ENCODE data around the gene HDAC7. TPM values are rescaled to one million over a fixed set of nuclear protein-coding genes. Genes with fewer than 3 reads are reported as not detected.

Gene HDAC7
- total RNA-seq, 1 donor from 2014 or later = 67.9 TPM

DNA sequence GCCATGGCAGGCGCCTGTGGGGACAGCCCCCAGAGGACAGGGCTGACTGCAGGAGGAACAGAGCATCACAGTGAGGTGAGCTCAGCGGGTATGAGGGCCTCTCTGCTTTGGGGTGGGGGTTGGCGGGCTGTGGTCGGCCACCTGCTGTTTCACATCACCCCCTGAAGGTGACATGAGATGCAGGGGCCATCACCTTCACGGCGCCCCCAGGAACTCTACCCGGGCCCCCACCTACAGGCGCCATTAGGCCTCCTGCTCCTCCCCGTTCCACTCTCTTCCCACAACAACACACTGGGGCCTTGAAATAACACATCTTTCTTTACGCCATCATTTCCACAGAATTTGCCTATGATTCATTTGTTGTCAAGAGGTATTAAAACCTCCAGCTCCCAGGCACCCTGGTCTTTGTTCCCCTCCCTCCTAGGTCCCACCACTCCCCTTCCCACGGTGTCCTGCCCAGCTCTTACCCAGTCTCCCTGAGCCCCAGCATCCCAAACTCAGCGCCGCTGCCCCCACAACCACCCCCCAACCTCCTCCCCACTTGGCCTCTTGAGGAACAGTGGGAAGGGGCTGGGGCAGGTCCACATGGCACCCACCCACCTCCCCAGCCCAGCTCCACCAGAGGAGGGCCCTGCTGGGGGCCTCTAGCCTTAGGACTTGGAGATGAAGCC is 12.7 kb upstream of the HDAC7 start:
- Mint-ChIP-seq H3K4me3 (ENCODE audit: unreplicated experiment) (no peak overlapping the region), H3K36me3 (ENCODE audit: unreplicated experiment) (no peaks in the 10 kb centered on the region), H3K27me3 (ENCODE audit: unreplicated experiment) (peaks cover 3% of the 10 kb centered on the region), H3K27ac (ENCODE audit: unreplicated experiment) (no peak overlapping the region), H3K4me1 (ENCODE audit: low read depth, unreplicated experiment) (peaks cover 14% of the 10 kb centered on the region), H3K9me3 (ENCODE audit: unreplicated experiment) (peaks cover 6% of the 10 kb centered on the region)
- TF ChIP-seq, protein P1, sequence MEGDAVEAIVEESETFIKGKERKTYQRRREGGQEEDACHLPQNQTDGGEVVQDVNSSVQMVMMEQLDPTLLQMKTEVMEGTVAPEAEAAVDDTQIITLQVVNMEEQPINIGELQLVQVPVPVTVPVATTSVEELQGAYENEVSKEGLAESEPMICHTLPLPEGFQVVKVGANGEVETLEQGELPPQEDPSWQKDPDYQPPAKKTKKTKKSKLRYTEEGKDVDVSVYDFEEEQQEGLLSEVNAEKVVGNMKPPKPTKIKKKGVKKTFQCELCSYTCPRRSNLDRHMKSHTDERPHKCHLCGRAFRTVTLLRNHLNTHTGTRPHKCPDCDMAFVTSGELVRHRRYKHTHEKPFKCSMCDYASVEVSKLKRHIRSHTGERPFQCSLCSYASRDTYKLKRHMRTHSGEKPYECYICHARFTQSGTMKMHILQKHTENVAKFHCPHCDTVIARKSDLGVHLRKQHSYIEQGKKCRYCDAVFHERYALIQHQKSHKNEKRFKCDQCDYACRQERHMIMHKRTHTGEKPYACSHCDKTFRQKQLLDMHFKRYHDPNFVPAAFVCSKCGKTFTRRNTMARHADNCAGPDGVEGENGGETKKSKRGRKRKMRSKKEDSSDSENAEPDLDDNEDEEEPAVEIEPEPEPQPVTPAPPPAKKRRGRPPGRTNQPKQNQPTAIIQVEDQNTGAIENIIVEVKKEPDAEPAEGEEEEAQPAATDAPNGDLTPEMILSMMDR (IDR thresholded peaks at IDR 0.05; ENCODE audit: partially characterized antibody, unreplicated experiment) = no peak
- DNase-seq = no peak

DNA sequence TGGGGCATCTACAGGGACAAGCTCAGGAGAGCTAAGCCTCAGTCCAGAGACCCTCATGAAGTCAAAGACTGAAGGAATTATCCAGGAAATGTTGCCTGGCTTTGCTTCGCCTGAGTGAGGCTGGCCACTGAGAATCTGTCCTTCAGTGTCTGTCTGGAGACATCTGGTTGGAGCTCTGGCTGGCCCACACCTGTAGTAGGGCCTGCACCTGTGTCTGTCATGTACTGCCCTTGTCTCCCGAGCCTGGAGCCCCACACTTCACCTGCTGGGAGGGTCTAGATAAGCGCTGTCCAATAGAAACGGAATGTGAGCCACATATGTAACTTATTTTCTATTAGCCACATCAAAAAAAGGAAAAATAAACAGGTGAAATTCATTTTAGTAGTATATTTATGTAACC is 9.9 kb upstream of the HDAC7 start:
- no peaks in the 10 kb centered on the region for H3K27me3 Mint-ChIP-seq (ENCODE audit: unreplicated experiment)
- TF ChIP-seq, protein P1 (IDR thresholded peaks at IDR 0.05; ENCODE audit: partially characterized antibody, unreplicated experiment) = no peak
- H3K4me1 Mint-ChIP-seq (ENCODE audit: low read depth, unreplicated experiment) = peaks cover 14% of the 10 kb centered on the region
- H3K9me3 Mint-ChIP-seq (ENCODE audit: unreplicated experiment) = peaks cover 5% of the 10 kb centered on the region
- no peak overlapping the region for H3K27ac Mint-ChIP-seq (ENCODE audit: unreplicated experiment)
- no peak overlapping the region for H3K4me3 Mint-ChIP-seq (ENCODE audit: unreplicated experiment)
- no peak for DNase-seq
- H3K36me3 Mint-ChIP-seq (ENCODE audit: unreplicated experiment) = no peaks in the 10 kb centered on the region

DNA sequence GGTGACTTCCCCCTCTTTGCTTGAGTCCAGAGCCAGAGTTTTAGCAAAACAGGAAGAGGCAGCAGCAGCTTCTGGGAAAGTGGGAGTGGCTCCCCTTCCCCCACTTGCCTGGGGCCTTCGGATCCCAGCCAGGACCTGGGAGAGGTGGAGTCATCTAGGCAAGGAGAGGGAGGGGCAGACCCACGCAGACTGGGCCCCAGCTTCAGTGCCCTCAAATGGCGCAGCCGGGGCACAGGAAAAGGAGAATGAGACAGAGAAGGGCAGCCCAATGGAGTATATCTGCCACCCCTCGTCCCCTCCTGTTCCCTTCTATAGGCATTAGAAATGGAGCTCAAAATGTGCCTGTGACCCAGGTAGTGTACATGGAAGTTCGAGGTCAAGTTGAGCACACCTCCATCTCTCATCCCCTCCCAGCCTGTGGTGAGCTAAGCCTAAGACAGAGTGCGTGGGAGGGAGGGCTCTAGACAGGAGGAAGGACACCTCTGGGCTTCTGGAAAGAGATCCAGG is 9.3 kb upstream of the HDAC7 start:
- Mint-ChIP-seq H3K36me3 (ENCODE audit: unreplicated experiment) (no peaks in the 10 kb centered on the region), H3K27ac (ENCODE audit: unreplicated experiment) (no peak overlapping the region), H3K4me3 (ENCODE audit: unreplicated experiment) (no peak overlapping the region), H3K27me3 (ENCODE audit: unreplicated experiment) (no peaks in the 10 kb centered on the region), H3K9me3 (ENCODE audit: unreplicated experiment) (peaks cover 5% of the 10 kb centered on the region), H3K4me1 (ENCODE audit: low read depth, unreplicated experiment) (peaks cover 14% of the 10 kb centered on the region)
- no peak for DNase-seq
- TF ChIP-seq, protein P1 (IDR thresholded peaks at IDR 0.05; ENCODE audit: partially characterized antibody, unreplicated experiment) = no peak

DNA sequence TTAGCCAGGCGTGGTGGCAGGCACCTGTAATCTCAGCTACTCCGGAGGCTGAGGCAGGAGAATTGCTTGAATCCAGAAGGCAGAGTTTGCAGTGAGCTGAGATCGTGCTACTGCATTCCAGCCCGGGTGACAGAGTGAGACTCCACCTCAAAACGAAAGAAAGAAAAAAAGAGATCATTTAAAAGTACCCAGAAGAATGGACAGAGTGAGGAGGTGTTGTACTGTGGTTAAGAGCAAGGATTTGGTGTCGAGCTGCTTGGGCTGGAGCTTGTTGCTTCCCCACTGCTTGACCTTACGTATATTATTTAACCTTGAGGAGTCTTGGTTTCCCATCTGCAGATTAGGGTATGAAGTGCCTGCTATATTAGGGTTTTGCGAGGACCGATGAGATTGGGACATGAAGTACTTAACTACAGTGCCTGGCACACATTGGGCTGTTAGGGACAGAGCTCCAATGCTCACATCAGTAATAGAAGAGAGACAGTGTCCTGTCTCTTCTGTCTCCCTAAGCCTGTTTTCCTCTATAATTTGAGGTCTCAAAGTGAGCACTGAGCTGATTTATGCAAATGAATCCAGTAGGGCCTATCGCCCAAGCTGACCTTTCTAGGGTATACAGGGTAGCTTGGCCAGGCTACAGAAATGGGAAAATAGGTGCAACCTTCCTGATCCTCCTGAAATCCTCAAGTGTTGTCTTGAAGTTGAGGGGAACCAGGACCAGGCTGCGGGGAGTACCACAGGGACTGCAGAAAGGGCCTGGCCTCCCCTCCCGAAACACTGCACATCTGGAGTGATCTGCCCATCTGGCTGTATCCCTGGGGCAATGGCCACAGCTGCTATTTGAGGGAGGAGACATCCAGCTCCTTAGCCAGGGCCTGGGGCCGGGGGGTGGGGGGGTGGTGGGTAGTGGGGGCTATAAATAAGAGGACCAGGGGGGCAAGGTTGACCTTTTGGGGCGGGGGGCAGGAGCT is 8.6 kb upstream of the HDAC7 start:
- Mint-ChIP-seq H3K4me1 (ENCODE audit: low read depth, unreplicated experiment) (peaks cover 14% of the 10 kb centered on the region), H3K36me3 (ENCODE audit: unreplicated experiment) (no peaks in the 10 kb centered on the region), H3K9me3 (ENCODE audit: unreplicated experiment) (peaks cover 5% of the 10 kb centered on the region), H3K27me3 (ENCODE audit: unreplicated experiment) (no peaks in the 10 kb centered on the region), H3K27ac (ENCODE audit: unreplicated experiment) (no peak overlapping the region), H3K4me3 (ENCODE audit: unreplicated experiment) (no peak overlapping the region)
- TF ChIP-seq, protein P1 (IDR thresholded peaks at IDR 0.05; ENCODE audit: partially characterized antibody, unreplicated experiment) = no peak
- DNase-seq = no peak

Measured in glutamatergic neuron (in vitro differentiated cells).